M059J (cell line): Measurements from ENCODE around the gene PPP2R2D. TPM values are rescaled to one million over a fixed set of nuclear protein-coding genes. Genes with fewer than 3 reads are reported as not detected.
"Not testable (repeated sequence)": the region's sequence is repeated elsewhere in the genome, so short reads cannot be mapped to it uniquely, and the experiment has no call there.

Source experiments
- DNase-seq: peaks from one replicate; pipeline ENCODE4 v3.0.0-alpha.2; 2012; ENCODE audit warnings: low read depth
- total RNA-seq: library from RNA; depleted of rRNA; stranded (reverse); fragments of >200 nt; shearing (Covaris generic); gene quantifications from 2 replicates; pipeline ENCODE4 v1.2.3, GENCODE V29; 2014

Gene PPP2R2D
- total RNA-seq, 1 experiment from 2014 or later: 36.1 TPM

DNA sequence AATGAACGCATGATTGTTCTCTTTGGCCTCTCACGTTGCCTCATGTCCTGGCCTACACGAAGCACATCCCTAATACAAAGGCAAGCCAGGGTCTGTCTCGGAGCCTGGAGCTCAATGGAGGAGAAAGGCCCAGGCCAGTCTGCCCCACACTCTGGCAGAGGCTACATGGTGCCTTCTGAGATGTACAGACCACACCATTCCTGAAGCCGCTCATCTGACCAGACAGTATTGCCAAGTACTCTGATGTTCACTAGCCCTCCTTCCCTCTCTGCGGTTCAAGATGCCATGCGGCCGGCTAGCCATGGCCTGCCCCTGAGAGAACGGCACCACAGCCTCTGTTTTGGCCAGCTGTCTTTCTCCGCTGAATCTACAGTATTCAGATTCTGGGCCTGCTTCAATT lies 75.0 kb downstream of the PPP2R2D start:
- DNase-seq: no peak

GRCh38 chr10:131977323-131978096 lies 76.7 kb downstream of the PPP2R2D start:
- no peak for DNase-seq

DNA sequence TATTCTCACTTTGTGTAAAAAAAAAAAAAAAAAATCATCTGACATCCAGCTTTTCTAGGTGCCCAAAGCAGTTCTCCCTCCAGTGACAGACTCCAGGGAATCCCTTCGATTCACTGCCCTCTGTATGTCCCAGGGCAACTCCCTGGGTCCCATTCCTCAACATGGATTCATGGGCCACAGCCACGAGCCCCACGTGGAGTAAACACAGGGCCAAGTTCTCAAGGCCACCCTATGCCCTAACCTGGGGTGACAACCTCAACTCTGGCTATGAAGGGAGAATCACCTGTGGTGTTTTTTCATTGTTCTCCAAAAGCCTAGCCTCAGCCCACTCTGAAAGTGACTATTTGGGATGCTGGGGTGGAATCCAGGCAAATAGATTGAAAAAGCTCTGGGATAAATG lies 77.6 kb downstream of the PPP2R2D start:
- DNase-seq: no peak

DNA sequence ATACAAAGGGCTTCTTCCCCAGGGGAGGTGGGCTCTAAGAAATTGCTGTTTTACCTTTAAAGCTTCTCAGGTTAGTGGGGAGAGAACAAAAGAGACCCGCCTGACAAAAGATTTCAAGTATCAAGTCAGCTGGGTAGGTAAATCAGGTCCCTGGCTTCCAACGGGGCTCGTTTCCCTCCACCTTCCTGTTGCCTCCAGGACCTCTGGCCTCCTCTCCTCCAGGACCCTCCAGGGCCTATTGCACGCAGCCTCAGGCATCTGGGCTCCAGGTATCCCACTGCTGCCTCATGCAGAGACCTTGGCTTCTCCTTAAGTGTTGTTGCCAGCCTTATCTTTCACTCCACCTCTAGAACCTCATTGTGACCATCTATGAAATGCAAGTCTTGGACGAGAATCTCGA lies 78.0 kb downstream of the PPP2R2D start:
- DNase-seq: no peak

GRCh38 chr10:131979336-131979735 lies 78.5 kb downstream of the PPP2R2D start:
- DNase-seq: no peak

DNA sequence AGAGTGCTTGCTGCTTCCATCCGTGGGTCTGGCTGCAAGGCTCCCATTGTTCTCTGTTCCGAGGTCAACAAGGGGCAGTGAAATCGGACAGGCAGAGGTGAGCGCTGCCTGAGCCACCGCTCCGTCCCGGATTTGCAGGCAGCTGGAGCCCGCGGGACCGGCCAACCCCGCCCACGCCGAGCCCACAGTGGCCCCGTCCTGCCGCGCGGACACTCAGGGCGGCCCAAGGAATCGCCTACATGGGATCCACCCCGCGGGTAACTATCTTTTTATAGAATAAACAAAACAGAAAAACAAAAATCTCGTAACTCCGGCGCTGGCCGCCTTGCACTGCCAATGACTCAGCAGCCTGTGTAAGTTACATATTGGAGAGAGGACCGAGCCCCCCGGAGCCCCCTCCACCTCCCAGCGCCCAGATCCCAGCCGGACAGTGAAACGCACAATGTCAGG lies 79.0 kb downstream of the PPP2R2D start:
- peak; percentile 40 for DNase-seq

DNA sequence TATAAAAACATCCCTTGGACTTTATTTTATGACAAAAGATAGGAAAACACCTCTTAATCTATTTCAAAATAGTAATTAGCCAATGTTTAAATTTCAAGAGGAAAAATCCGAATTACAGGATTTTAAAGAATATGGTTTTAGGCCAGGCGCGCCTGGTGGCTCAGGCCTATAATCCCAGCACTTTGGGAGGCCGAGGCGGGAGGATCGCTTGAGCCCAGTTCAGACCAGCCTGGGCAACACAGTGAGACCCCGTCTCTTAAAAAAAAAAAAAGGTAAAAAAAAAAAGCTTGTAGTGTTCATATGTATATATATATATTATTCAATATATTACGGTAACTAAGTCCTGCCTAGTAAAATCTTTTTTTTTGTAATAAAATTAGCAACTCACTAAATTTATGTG lies 79.5 kb downstream of the PPP2R2D start:
- DNase-seq: no peak

DNA sequence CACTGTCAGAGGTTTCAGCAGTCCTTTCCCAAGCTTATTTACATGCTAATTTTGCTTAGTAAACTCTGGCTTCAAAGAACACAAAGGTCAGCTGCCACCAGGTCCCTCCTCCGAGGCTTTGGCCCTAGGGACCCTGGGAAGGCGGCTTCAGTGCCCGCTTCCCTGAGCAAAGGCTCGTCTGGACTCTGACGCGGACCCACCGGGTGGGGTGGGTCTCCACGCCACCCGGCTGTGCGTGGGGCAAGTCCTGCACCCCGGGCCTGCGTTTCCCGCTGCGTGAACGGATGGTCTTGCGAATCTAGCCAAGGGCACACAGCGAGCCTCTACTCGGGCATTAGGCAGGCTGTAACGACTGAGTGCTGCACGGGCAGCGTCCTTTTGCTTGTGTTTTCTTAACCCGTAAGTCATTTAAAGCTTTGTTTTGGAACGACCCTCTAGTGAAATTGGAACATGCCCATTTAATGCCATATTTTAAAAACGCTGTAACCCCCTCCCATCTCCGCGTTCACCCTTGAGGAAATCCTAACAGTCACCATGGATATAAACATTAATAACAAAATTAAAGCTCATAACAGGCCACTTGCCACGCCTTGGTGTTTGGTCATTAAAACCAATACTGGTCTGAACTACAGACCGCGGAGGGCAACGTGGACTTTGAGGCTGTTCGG lies 80.1 kb downstream of the PPP2R2D start:
- DNase-seq: peak; percentile 31

GRCh38 chr10:131981429-131982184 lies 80.8 kb downstream of the PPP2R2D start, which contains the start of gene BNIP3:
Gene BNIP3, minus strand, starts transcription at chr10:131981923. Its CDS starts 117 bp downstream, at chr10:131981806.
- DNase-seq: peak; percentile 91

- no peak for DNase-seq
Observed at GRCh38 chr10:131982185-131982756, 81.5 kb downstream of the PPP2R2D start.

DNA sequence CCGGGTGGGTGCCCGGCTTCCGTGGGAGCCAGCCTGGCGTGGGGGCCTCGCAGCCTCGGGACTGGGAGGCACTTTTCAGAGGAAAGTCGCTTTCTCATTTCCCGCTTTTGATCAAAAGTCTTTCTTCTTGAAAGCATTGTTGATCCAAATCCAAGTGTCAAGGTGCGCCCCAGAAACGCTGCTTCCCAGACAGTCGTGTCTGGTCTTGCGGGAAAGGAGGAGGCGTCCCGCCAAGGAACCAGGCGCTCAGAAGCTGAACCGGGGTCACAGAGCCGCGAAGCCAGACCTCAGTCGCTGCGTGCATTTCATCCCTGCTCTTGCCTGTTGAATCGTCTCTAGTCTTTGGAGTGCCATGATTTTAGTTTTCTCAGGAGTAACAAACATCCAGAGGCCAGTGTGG lies 82.0 kb downstream of the PPP2R2D start:
- DNase-seq: no peak

GRCh38 chr10:131983780-131984179 lies 83.0 kb downstream of the PPP2R2D start:
- peak; percentile 85 for DNase-seq

DNA sequence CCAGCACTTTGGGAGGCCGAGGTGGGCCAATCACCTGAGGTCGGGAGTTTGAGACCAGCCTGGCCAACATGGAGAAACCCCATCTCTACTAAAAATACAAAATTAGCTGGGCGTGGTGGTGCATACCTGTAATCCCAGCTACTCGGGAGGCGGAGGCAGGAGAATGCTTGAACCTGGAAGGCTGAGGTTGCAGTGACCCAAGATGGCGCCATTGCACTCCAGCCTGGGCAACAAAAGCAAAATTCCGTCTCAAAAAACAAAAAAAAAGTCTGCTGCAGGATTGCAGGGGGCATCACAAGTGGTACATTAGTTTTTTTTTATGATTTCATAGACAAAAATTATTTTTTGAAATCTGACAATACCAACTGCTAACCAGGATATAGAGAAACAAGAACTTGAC lies 86.0 kb downstream of the PPP2R2D start:
- not testable (repeated sequence) for DNase-seq

DNA sequence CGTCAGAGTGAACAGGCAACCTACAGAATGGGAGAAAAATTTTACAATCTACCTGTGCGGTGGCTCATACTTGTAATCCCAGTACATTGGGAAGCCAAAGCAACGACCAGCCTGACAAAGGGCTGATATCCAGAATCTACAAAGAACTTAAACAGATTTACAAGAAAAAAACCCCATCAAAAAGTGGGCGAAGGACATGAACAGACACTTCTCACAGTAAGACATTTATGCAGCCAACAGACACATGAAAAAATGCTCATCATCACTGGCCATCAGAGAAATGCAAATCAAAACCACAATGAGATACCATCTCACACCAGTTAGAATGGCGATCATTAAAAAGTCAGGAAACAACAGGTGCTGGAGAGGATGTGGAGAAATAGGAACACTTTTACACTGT lies 86.5 kb downstream of the PPP2R2D start:
- not testable (repeated sequence) for DNase-seq

DNA sequence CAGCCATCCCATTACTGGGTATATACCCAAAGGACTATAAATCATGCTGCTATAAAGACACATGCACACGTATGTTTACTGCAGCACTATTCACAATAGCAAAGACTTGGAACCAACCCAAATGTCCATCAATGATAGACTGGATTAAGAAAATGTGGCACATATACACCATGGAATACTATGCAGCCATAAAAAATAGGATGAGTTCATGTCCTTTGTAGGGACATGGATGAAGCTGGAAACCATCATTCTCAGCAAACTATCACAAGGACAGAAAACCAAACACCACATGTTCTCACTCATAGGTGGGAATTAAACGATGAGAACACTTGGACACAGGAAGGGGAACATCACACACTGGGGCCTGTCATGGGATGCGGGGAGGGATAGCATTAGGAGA lies 87.0 kb downstream of the PPP2R2D start:
- not testable (repeated sequence) for DNase-seq

GRCh38 chr10:131991726-131992125 lies 90.9 kb downstream of the PPP2R2D start:
- no peak for DNase-seq

DNA sequence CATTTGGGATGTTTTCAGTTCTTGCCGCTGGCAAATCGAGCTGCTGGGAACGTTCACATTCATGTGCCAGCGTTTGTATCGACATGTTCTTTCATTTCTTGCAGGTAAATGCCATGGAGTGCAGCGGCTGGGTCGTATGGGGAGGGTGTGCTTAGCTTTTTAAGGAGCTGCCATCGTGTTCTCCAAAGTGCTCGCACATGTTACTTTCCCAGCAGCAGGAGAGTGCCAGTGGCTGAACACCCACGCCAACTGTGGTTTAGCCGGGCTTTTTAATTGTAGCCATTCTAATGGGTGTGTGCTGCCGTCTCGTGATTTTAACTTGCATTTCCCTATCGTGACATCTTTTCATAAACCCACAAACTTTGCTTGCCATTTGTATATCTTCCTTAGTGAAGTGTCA lies 92.5 kb downstream of the PPP2R2D start:
- DNase-seq: no peak

DNA sequence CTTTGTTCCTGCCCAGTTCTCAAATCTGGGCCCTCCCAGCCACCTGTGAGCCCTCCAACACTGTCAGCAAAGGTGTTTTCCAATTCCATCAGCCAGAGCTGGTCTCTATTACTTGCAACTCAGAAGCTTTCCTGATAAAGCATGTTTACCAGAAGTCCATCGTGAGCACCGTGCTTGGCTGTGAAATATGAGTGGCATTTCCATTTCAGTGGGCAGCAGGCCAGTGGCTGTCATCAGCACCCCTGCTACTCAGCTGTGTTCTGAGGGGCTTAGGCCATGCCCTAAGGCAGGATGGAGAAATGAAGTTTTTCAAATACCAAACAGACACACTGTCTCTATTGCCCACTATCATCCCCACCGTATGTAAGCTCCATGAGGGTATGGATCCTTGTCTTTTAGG lies 93.6 kb downstream of the PPP2R2D start:
- DNase-seq: no peak

DNA sequence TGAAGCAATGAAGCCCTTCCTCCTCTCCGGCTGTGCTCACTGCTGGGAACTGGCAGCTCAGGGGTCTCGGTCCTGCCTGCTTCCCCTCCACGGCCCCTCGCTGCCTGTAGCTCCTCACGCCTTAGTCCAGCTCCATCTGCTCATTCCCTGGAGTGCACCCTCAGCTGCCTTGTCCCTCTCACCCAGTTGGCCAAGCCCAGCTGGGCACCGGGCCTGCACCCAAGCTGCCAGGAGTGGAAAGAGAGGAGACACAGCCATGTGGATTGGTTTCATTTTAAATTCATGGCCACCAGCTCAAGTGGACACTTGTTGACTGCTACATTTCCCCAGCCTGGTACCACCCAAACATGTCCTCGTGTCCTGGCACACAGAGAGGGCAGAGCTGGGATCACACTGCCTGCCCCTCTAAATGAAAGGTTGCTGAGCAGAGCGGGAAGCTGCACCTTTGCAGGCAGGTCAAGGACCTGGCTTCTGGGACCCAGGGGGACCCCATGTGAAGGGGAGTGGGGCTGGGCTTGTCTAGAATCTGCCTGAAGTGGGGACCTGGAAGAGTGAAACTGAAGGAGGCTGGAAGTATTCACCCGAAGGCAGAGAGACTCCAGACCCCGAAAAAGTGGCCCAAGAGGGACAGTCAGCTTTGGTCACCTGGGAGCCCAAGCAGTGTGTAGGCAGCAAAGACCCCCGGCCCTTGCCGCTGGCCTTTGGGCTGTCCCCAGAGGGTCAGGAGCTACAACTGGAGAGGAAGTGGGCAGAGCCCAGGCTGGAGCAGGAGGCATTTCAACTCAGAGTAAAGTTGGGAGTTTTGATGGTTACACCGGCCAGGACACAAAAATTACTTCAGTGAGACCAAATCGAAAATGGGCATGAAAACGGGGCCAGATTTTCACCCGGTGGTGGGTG lies 95.9 kb downstream of the PPP2R2D start:
- no peak for DNase-seq

GRCh38 chr10:131997366-131998049 lies 96.7 kb downstream of the PPP2R2D start:
- peak; percentile 54 for DNase-seq
